Medulla oblongata (tissue), 1 donor: ENCODE results near the gene UBAC1.
"Not testable (repeated sequence)": the region's sequence is repeated elsewhere in the genome, so short reads cannot be mapped to it uniquely, and the experiment has no call there.

Source experiments
- DNase-seq: peaks from one replicate; pipeline ENCODE4 v3.0.0-alpha.2; 2015; ENCODE audit errors: extremely low spot score

The UBAC1 gene

DNA sequence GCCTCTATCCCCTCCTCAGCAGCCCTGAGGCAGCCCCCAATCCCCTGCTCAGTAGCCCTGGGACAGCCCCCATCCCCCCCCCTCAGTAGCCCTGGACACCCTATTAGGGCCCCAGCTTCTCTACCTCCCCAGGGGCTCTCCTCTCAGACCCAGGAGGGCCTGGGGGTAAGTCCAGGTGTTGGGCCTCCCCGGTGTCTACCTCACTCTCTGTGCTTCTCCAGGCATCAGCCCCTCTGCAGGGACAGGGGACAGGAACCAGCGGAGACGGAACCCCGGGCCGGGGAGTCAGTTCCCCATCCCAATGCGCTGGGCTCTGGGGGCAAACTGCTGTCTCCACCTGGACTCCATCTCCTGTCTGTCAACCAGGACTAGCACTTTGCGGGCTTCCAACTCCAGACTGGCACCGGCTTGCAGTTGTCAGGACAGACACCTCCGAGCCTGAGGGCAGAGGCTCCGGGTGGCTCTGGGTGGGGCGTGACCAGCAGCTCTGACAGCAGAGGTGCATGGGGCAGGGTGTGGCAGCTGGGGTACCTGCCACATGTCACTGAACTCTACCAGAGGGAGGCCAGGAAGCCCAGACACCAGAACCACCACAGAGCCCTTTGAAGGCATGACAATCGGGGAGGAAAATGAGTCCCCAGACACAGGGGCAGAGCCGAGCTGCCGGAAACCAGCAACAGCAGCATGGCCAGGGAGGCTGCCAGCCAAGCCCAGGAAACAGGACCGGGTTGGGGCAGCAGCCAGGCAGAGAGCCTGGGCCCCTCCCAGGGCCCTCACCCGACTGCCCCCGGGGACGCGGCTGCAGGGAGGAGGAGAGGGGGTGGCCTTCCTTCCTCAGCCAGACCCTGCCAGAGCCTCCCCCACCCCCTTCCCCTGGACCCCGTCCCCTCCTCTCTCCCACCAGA, 17.7 kb upstream of the UBAC1 start:
- DNase-seq: peak; percentile 55

DNA sequence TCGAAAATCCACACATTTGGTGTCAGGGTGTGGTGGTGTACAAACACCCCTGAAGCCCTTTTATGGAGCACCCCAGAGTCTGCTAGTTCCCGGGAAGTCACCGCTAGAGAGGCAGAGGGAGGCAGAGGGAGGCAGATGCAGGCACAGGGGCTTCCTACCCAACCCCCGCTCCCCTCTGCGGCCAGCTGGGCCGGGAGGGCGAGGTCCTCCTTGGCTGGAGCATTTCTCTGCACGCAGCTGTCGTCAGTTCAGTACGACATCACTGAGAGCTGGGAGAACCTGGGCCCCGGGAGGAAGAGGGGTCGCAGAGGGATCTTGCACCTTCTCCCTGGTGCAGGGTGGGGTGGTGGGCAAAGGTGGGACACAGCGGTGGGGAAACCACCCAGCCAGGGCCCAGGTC, 15.8 kb upstream of the UBAC1 start:
- DNase-seq: no peak

DNA sequence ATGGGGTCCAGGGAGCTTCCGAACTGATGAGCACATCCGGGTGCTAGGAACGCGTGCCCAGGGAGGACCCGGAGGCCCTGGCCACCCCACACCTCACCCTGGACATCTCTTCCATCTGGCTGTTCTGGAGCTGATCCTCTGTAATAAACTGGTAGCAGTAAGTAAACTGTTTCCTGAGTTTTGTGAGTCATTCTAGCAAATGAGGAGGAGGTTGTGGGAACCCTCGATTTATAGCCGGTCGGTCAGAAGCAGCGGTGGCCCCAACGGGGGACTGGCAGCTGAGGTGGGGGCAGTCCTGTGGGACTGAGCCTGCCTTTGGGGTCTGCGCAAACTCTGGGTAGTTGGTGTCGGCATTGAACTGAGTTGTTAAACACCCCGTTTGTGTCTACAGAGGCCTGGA, 15.4 kb upstream of the UBAC1 start:
- no peak for DNase-seq

DNA sequence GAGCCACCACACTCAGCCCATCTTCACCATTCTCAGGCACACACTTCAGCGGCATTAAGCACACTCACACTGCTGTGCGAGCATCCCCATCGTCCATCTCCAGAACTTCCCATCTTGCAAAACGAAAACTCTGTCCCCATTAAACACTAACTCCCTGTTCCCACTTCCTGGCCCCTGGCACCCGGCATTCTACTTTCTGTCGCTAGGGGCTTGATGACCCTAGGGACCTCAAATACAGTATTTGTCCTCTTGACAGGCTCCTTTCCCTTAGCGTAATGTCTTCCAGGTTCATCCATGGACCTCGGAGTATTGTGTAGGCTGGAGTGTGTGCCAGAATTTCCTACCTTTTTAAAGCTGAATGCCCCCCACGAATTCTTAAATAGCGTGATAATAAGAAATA, 14.7 kb upstream of the UBAC1 start:
- DNase-seq: no peak

DNA sequence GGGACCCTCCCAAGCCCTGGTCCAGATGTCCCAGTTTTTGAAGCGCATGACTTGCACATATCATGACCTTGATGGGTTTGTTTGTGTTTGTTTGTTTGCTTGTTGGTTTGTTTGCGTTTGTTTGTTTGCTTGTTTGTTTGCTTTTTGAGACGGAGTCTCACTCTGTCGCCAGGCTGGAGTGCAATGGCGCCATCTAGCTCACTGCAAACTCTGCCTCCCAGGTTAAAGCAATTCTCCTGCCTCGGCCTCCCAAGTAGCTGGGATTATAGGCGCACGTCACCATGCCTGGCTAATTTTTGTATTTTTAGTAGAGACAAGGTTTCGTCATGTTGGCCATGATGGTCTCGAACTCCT, 13.0 kb upstream of the UBAC1 start:
- DNase-seq: no peak

DNA sequence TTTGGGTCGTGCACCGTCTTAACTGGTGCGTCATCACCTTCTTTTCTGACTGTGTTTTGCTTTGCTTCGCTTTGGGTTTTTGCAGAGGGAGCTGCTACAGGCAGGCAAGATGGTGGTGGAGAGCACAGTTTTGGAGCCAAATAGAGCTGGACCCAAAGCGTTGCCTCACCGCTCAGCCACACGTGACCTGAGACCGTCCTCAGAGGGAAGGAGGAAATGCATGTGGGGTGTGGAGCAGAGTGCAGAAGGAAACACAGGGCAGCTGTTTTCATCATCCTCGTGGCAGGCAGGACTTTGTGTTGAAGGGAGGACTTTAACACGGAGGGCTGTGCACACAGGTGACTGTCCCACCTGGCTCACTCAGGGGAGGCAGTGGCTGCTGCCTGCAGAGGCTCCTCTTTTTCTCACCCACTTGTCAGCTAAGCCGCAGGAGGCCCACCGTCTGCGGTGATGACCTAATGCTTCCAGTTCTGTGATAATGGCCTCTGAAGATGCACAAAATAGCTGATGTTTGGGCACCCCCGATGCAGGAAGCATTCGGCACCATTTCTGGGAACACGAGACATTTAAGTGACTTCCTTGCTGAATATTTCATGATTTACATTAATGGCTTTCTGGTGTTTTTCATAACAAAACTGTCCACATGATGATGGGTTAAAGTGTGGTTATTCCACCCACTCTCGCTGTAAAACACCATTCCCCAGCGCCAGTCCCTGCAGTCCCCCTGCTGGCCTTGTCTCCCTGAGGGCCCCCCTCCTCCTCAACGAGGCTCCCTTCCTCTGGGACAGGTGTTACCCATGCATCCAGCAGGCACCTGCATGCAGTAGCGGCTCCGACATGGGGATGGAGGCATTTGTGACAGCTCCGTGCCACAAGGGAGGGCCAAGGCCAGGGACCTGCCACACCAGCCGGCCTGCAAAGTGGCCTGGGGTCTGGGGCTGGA, 12.4 kb upstream of the UBAC1 start:
- DNase-seq: no peak

DNA sequence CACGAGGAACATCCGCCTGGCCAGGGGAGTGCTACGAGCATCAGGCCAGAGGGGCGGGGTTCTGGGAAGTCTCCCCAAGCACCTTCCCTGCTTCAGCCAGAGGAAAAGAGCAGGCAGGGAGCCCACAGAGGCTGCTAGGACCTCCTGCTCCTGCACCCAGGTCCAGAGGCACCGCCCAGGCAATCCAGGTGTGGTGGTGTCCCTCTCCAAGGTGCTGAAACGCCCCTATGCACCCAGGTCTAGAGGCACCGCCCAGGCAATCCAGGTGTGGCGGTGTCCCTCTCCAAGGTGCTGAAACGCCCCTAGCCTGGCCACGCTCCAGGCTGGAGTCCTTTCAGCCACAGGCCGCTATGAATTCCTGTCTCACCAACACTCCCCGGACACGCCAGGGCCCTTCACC, 10.7 kb upstream of the UBAC1 start:
- DNase-seq: no peak

DNA sequence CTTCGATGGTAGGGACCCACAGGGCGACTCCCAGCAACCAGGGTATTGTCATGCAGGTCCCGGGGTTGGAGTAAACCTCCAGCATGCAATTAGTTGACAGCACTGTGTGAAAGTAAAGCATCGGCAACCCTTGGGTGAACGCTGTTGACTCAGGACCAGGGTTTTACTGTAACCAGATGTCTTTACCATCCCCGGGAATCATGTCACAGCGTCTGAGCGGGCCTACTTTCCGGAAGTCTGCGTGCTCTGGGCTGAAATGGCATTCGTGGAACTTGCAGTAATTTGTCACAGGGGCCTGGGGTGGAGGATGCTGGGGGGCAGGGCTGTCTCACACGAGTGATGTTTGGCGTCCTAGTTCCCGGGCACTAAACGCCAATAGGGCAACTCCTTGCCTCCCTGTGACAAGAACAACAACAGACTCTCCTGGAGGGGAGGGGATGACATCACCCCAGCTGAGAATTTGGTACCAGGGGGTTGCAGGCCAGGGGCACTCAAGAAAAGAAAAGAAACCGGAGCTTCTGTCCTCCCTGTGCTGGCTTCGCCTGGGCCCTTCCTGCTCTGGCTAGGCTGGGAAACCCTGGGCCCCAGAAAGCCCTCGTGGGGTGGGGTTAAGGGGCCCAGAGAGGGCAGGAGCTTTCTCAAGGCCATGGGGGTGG, 10.1 kb upstream of the UBAC1 start:
- no peak for DNase-seq

DNA sequence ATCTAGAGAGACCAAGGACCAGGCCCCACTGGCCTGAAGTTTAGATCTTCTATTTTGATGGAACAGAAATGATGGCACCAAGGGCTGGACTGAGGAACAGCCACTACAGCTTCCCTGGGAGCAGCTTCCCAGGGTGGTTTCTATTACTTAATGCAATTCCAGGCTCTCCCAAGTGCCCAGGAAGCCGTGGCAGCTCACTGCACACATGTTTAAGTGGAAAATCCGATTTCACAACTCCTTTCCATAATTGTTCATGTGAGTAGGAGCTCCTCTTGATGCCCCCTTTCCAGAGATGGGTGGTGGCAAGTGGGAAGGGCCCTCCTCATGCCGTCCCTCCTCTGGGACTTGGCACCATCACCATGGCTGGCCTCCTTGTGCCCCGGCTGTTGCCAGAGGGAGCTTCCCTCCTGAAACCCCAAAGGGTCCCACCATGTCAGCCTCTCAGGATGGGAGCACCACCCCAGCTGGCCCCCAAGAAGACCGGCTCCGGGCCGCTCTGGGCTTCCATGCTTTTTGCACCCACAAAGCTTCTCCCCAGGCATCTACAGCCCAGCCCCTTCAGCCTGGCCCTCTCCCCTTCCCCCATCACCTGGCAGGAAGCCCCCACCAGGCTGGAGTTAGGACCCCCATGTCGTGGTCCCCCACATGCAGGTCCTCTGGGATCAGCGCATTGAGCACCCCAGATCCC, 9.1 kb upstream of the UBAC1 start:
- DNase-seq: no peak

DNA sequence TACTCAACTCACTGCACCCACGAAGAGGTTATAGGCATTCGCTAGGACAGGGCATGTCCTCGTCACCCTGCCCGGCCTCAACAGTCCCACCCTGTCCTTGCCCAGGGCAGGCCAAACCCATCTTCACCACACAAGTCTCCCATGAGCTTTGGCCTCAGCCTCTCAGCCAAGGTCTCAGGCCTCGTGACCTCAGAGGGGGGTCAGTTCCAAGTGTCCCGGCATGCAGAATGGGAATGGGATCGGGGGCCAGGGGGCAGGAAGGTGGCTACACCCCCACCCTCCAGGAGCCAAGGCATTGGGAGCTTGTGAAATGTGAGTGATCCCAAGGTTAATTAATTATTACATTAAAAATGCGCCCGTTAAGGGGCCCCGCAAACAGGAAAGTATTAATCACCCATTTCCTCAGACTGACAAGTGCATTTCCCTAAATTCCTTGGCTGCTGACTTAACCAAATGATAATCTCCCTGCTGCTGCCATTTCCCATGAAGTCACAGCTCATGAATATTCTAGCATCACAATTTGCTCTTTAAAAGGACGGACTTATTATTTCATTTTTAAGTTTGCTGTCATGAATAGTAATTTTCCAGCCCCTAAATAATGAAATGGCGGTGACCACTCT, 8.0 kb upstream of the UBAC1 start:
- no peak for DNase-seq

DNA sequence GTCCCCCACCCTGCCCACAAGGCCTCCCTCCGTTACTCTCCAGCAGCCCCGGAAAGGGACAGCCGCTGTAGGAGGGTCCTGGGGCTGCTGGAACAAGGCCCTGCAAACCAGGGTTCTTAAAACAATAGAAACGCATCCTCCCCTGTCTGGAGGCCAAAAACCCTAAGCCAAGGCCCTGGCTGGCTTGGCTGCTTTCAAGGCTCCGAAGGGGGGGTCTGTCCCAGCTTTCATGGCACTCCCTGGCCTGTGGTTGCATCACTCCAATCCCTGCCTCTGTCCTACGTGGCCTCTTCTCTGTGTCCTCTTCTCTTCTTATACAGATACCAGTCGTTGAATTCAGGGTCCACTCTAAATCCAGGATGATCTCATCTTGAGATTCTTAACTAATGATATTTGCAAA, 7.4 kb upstream of the UBAC1 start:
- no peak for DNase-seq

DNA sequence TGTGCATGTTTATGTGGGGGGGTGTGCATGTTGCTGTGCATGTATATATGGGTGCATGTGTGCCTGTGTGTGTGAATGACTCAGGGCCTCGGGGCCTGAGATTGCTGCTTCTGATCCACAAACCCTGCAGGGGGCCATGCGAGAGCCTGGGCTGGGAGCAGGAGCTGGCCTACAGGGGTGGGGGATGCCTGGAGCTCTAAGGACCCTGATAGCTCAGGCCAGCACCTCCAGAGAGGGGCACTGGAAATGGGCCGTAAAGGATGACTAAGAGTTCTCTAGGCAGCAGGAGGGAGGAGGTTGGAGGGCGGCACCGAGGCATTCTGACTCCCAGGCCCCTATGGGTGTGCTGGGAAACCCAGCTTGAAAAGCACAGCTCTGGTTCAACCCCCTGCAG, 6.9 kb upstream of the UBAC1 start:
- no peak for DNase-seq

DNA sequence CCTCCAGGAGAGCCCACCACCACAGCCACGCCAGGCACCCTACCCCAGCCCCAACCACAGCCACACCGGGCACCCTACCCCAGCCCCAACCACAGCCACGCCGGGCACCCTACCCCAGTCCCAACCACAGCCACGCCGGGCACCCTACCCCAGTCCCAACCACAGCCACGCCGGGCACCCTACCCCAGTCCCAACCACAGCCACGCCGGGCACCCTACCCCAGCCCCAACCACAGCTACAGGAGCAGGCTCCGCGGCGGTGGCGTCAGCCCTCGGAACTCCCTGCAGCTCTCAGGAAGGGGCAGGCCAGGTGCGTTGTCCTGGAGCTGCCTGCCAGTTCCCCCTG, 5.7 kb upstream of the UBAC1 start:
- not testable (repeated sequence) for DNase-seq

DNA sequence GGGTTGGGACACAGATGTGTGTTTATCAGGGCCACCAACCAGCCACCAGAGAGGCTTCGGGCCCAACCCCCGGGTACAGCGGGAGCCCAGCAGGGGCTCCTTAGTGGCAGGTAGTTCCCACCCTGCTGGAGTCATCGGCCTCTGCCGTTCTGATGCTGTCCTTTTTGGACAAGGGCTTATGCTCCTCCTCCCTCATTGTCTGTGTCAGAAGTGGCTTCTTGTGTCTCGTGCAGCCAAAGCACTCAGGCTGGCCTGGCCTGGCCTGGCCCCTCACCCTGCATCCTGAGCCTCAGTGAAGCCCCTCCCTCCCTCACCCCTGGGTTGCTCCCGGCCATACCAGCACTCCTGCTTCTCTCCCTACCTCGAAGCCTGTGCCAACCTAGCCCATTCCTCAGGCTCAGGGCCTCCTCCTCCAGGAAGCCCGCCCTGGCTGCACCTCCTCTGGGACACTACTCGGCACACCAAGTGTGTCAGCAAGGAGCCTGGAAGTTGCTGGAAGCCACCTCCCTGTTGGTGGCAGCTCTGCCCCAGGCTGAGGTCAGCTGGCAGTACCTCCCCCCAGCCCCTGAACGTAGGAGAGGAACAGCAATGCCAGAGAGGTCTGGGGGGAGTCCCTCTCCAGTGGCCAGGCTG, 4.1 kb upstream of the UBAC1 start:
- DNase-seq: no peak

DNA sequence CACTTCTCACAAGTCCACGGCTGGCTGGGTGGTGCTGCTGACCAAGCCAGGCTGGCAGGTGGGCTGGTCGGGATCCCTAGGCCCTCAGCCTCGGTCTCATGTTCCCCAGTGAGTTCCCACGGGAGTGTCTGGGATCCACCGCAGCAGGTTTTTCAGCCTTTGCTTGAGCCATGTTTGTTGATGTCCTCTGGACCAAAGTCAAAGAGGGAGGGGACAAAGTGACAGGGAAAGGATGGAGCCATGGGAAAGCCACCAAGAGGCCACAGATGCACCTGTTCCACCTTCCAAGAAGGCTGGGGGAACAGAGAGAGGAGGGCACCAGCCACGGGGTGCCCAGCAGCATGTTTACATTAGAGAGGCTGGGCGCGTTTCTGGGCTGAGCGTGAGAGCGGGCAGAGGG, 2.8 kb upstream of the UBAC1 start:
- DNase-seq: no peak

DNA sequence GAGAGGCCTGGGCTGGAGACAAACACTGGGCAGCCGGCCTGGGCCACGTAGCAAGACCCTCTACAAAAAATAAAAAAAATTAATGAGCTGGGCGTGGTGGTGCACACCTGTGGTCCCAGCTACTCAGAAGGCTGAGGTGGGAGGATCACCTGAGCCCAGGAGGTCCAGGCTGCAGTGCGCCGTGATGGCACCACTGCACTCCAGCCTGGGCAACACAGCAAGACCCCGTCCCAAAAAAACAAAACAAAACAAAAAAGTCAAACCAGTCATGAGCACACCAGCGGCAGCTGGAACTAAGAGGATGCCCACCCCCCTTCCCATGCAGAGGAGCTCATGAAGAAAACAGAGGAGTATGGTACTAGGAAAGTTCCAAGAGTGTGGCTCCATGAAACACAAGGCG, 2.2 kb upstream of the UBAC1 start:
- no peak for DNase-seq

DNA sequence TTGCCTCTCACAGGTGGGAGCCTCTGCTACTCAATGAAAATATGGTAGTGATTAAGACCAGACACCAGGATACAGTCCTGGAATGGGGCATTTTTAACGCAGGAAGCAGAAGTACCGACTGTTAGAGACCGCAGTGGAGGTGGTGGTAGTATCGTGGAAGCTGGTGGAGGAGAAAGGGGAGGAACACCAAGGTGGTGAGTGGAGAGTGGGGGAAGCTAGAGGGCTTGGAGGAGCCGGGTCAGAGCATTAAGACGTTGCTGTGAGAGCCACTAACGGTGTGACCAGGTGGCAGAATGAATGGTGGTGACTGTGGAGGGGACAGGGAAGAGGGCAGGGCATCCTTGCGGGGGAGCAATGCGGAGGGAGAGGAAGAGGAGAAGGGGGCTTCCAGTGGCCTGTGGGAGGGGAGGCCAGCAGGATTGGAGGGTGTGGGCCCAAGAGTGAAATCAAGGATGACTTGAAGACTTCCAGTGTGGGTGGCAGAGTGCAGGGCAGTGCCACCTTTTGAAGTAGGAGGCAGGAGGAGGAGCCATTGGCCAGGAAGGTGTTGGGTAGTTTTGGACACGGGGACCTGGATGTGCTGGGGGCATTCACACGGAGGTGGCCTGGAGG, 1.6 kb upstream of the UBAC1 start:
- no peak for DNase-seq

DNA sequence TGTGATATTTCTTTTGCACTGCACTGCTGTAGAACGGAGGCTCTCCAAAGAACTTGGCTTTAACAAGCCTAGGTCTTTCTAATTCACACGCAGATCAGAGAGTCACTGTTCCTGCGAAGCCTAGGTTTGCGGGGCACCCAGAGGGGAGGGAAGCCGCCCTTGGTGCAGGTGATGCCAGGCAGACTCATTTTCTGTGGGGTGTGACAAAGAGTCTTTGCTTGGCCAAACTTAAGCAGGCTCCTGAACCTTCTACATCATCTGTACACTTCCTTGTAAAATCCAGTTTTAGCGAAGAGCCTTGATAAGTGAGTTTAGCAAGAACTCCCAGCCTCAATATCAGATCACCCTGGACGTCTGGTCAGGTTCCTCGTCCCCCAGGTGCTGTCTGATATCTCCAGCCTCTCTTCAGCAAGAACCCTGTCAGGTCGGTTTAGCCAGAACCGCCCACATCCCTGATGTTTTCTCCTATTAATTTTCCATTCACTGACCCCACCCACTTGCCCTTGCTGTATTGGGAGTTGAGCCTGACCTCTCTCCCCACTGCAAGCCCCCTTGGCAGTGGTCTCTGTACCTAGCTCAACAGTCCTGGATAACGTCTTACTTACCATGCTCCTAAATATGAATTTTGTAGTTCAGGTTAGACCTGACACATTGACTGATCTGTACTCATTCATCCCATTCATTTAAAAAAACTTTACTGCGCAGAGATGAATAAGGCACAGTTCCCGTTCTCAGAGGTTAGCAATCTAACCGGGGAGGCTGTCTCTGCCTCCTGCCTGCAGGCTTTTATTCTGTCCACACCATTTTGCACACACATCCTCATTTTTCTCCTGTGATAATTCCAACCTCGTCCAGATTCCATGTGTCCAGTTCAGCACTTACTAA, 880 bp upstream of the UBAC1 start:
- DNase-seq: no peak
